ENCODE data around the gene TBC1D22A. TPM values are rescaled to one million over a fixed set of nuclear protein-coding genes. Genes with fewer than 3 reads are reported as not detected.

Gene TBC1D22A
- total and polyA plus RNA-seq, 9 donors = 12.5 to 25.6 (median 18.5) TPM

- DNase-seq = no peak
- Histone ChIP-seq H3K27me3 (no peaks in the 10 kb centered on the region), H3K4me3 (no peak overlapping the region), H3K4me1 (ENCODE audit: insufficient read depth) (peaks cover 6% of the 10 kb centered on the region), H3K9me3 (no peaks in the 10 kb centered on the region), H3K36me3 (no peaks in the 10 kb centered on the region), H3K27ac (no peak overlapping the region)
- no peak for TF ChIP-seq POLR2A (IDR thresholded peaks at IDR 0.05)
- TF ChIP-seq EP300 (IDR thresholded peaks at IDR 0.05) = no peak
- no peak for TF ChIP-seq CTCF (IDR thresholded peaks at IDR 0.05)
- WGBS, 3 donors = 82 to 88% (median 85%) methylated on average over 6 of the region's 6 CpGs
- intact Hi-C loops (cut with DNase I) = no loop called here
These were observed 70.8 kb downstream of the TBC1D22A start for GRCh38 chr22:46833228-46833627.

GRCh38 chr22:46834021-46834737 lies 71.7 kb downstream of the TBC1D22A start:
- Histone ChIP-seq H3K4me3 (no peak overlapping the region), H3K27me3 (no peaks in the 10 kb centered on the region), H3K36me3 (no peaks in the 10 kb centered on the region), H3K9me3 (no peaks in the 10 kb centered on the region), H3K27ac (no peak overlapping the region), H3K4me1 (ENCODE audit: insufficient read depth) (peaks cover 6% of the 10 kb centered on the region)
- TF ChIP-seq POLR2A (IDR thresholded peaks at IDR 0.05) = no peak
- TF ChIP-seq CTCF (IDR thresholded peaks at IDR 0.05) = no peak
- TF ChIP-seq EP300 (IDR thresholded peaks at IDR 0.05) = no peak
- DNase-seq = no peak
- 92 to 97% (median 94%) methylated on average over 1 of the region's 1 CpG for WGBS, 3 donors
- intact Hi-C loops (cut with DNase I) = no loop called here

GRCh38 chr22:46835288-46835687 lies 72.8 kb downstream of the TBC1D22A start:
- Histone ChIP-seq H3K4me3 (no peak overlapping the region), H3K27ac (no peak overlapping the region), H3K4me1 (ENCODE audit: insufficient read depth) (no peaks in the 10 kb centered on the region), H3K27me3 (no peaks in the 10 kb centered on the region), H3K36me3 (no peaks in the 10 kb centered on the region), H3K9me3 (no peaks in the 10 kb centered on the region)
- TF ChIP-seq EP300 (IDR thresholded peaks at IDR 0.05) (no peak), POLR2A (IDR thresholded peaks at IDR 0.05) (no peak), CTCF (IDR thresholded peaks at IDR 0.05) (no peak)
- DNase-seq = no peak
- intact Hi-C loops (cut with DNase I) = no loop called here
- 94 to 100% (median 99%) methylated on average over 2 of the region's 2 CpGs for WGBS, 3 donors

- Histone ChIP-seq H3K36me3 (no peaks in the 10 kb centered on the region), H3K27ac (no peak overlapping the region), H3K27me3 (no peaks in the 10 kb centered on the region), H3K4me1 (ENCODE audit: insufficient read depth) (no peaks in the 10 kb centered on the region), H3K4me3 (no peak overlapping the region), H3K9me3 (no peaks in the 10 kb centered on the region)
- no peak for TF ChIP-seq POLR2A (IDR thresholded peaks at IDR 0.05)
- TF ChIP-seq EP300 (IDR thresholded peaks at IDR 0.05) = no peak
- TF ChIP-seq CTCF (IDR thresholded peaks at IDR 0.05) = no peak
- 97 to 99% (median 98%) methylated on average over 2 of the region's 2 CpGs for WGBS, 3 donors
- DNase-seq = no peak
- intact Hi-C loops (cut with DNase I) = no loop called here
These were observed 73.2 kb downstream of the TBC1D22A start for GRCh38 chr22:46835693-46836092.

Data from ovary (tissue), 9 donors.